Measurements from ENCODE around the gene RAB2B.

RAB2B gene

GRCh38 chr14:21428930-21429329 is 47.8 kb downstream of the RAB2B start:
- Histone ChIP-seq H3K27ac (no peak overlapping the region), H3K4me3 (no peak overlapping the region)
- no peak for DNase-seq (ENCODE audit: low spot score)
- no peak for TF ChIP-seq CTCF (IDR thresholded peaks at IDR 0.05)

- TF ChIP-seq CTCF (IDR thresholded peaks at IDR 0.05): no peak
- H3K4me3 ChIP-seq: no peak overlapping the region
- DNase-seq (ENCODE audit: low spot score): no peak
- H3K27ac ChIP-seq: no peak overlapping the region
Observed at GRCh38 chr14:21426692-21427091, 50.1 kb downstream of the RAB2B start.

- Histone ChIP-seq H3K27ac (no peak overlapping the region), H3K4me3 (no peak overlapping the region)
- DNase-seq (ENCODE audit: low spot score): no peak
- no peak for TF ChIP-seq CTCF (IDR thresholded peaks at IDR 0.05)
Observed at GRCh38 chr14:21419528-21419927, 57.2 kb downstream of the RAB2B start.

- TF ChIP-seq CTCF (IDR thresholded peaks at IDR 0.05): no peak
- H3K4me3 ChIP-seq: no peak overlapping the region
- H3K27ac ChIP-seq: no peak overlapping the region
- no peak for DNase-seq (ENCODE audit: low spot score)
Observed at GRCh38 chr14:21415329-21415728, 61.4 kb downstream of the RAB2B start.

- H3K27ac ChIP-seq: no peak overlapping the region
- TF ChIP-seq CTCF (IDR thresholded peaks at IDR 0.05): no peak
- no peak overlapping the region for H3K4me3 ChIP-seq
- no peak for DNase-seq (ENCODE audit: low spot score)
Observed at GRCh38 chr14:21414137-21414631, 62.6 kb downstream of the RAB2B start.

All from coronary artery (tissue), 2 donors.